ENCODE data around the gene PLCH2.

The PLCH2 gene, protein sequence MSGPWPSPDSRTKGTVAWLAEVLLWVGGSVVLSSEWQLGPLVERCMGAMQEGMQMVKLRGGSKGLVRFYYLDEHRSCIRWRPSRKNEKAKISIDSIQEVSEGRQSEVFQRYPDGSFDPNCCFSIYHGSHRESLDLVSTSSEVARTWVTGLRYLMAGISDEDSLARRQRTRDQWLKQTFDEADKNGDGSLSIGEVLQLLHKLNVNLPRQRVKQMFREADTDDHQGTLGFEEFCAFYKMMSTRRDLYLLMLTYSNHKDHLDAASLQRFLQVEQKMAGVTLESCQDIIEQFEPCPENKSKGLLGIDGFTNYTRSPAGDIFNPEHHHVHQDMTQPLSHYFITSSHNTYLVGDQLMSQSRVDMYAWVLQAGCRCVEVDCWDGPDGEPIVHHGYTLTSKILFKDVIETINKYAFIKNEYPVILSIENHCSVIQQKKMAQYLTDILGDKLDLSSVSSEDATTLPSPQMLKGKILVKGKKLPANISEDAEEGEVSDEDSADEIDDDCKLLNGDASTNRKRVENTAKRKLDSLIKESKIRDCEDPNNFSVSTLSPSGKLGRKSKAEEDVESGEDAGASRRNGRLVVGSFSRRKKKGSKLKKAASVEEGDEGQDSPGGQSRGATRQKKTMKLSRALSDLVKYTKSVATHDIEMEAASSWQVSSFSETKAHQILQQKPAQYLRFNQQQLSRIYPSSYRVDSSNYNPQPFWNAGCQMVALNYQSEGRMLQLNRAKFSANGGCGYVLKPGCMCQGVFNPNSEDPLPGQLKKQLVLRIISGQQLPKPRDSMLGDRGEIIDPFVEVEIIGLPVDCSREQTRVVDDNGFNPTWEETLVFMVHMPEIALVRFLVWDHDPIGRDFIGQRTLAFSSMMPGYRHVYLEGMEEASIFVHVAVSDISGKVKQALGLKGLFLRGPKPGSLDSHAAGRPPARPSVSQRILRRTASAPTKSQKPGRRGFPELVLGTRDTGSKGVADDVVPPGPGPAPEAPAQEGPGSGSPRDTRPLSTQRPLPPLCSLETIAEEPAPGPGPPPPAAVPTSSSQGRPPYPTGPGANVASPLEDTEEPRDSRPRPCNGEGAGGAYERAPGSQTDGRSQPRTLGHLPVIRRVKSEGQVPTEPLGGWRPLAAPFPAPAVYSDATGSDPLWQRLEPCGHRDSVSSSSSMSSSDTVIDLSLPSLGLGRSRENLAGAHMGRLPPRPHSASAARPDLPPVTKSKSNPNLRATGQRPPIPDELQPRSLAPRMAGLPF (N-terminal part only)

GRCh38 chr1:2476061-2476999 is at the start of gene PLCH2:
PLCH2 (plus strand) TSS chr1:2476289; CDS start chr1:2476589, 300 bp downstream.
- no peaks in the 10 kb centered on the region for H3K36me3 ChIP-seq (ENCODE audit: control insufficient read depth in 2 of 2, insufficient read depth in 2 of 2, low read length in 2 of 2)

DNA sequence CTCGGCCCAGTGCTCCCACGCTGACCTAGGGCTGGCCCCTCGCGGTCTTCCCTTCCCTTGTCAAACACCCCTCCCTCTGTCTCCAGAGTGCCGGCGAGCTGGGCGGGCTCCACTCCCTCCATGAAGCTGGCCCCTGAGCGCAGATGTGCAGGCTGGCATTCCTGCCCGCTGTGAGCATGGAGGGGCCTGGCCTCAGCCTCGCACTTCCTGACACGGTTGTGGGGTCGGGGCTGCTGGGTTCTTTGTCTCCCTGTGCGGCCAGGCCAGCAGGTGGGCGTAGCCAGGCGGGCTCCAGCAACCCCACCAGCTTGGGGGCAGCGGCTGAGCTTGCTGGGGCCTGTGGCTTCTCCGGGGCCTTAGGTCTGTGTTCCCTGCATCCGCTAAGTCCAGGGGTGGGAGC is 49.5 kb upstream of the PLCH2 start:
- peaks cover 0 to 3% of the 10 kb centered on the region in 2 donors for H3K9me3 ChIP-seq (ENCODE audit: control insufficient read depth in 2 of 2, low read length in 2 of 2)
- H3K27me3 ChIP-seq (ENCODE audit: control insufficient read depth in 2 of 2, insufficient read depth in 2 of 2, low read length in 2 of 2) = no peaks in the 10 kb centered on the region
- no peak overlapping the region for H3K9ac ChIP-seq (ENCODE audit: low read depth in 1 of 2, low read length in 2 of 2)
- no peaks in the 10 kb centered on the region for H3K36me3 ChIP-seq (ENCODE audit: control insufficient read depth in 2 of 2, insufficient read depth in 2 of 2, low read length in 2 of 2)
- no peak overlapping the region for H3K4me3 ChIP-seq (ENCODE audit: low read length in 2 of 2)
- no peaks in the 10 kb centered on the region for H3K4me1 ChIP-seq (ENCODE audit: control insufficient read depth in 2 of 2, insufficient read depth in 2 of 2, low read length in 2 of 2)
- H3K27ac ChIP-seq (ENCODE audit: low read depth in 2 of 2, low read length in 2 of 2) = no peak overlapping the region

More at GRCh38 chr1:2476061-2476999, at the start of gene PLCH2:
- no peak within 1 kb of the TSS for H3K4me3 ChIP-seq (ENCODE audit: low read length in 2 of 2)
- peaks cover 8 to 13% of the 10 kb centered on the region in 2 donors for H3K4me1 ChIP-seq (ENCODE audit: control insufficient read depth in 2 of 2, insufficient read depth in 2 of 2, low read length in 2 of 2)
- no peaks in the 10 kb centered on the region for H3K9me3 ChIP-seq (ENCODE audit: control insufficient read depth in 2 of 2, low read length in 2 of 2)
- no peaks in the 10 kb centered on the region for H3K27me3 ChIP-seq (ENCODE audit: control insufficient read depth in 2 of 2, insufficient read depth in 2 of 2, low read length in 2 of 2)
- no peak within 1 kb of the TSS for H3K27ac ChIP-seq (ENCODE audit: low read depth in 2 of 2, low read length in 2 of 2)
- no peak within 1 kb of the TSS for H3K9ac ChIP-seq (ENCODE audit: low read depth in 1 of 2, low read length in 2 of 2)

DNA sequence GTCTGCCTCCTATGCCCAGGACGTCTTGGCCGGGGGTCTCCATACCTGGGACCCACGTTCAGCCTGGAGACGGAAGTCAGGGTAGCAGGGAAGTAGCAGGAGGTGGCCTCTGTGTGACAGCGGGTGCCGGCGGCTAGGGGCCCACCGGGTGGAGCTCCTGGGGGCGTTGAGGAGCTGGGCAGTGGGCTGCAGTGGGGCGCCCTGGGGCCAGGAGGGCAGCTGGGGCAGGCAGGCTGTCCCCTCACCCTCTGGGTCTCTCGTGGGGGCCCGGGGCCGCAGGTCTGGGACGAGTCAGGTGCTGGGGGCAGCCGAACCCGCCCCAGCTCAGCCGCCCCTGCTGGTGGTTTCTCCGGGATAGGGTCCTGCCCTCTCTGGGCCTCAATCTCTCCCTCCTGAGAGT is 49.0 kb upstream of the PLCH2 start:
- no peak overlapping the region for H3K27ac ChIP-seq (ENCODE audit: low read depth in 2 of 2, low read length in 2 of 2)
- no peak overlapping the region for H3K9ac ChIP-seq (ENCODE audit: low read depth in 1 of 2, low read length in 2 of 2)
- H3K36me3 ChIP-seq (ENCODE audit: control insufficient read depth in 2 of 2, insufficient read depth in 2 of 2, low read length in 2 of 2) = no peaks in the 10 kb centered on the region
- H3K4me3 ChIP-seq (ENCODE audit: low read length in 2 of 2) = no peak overlapping the region
- H3K27me3 ChIP-seq (ENCODE audit: control insufficient read depth in 2 of 2, insufficient read depth in 2 of 2, low read length in 2 of 2) = no peaks in the 10 kb centered on the region
- peaks cover 0 to 3% of the 10 kb centered on the region in 2 donors for H3K9me3 ChIP-seq (ENCODE audit: control insufficient read depth in 2 of 2, low read length in 2 of 2)
- no peaks in the 10 kb centered on the region for H3K4me1 ChIP-seq (ENCODE audit: control insufficient read depth in 2 of 2, insufficient read depth in 2 of 2, low read length in 2 of 2)

DNA sequence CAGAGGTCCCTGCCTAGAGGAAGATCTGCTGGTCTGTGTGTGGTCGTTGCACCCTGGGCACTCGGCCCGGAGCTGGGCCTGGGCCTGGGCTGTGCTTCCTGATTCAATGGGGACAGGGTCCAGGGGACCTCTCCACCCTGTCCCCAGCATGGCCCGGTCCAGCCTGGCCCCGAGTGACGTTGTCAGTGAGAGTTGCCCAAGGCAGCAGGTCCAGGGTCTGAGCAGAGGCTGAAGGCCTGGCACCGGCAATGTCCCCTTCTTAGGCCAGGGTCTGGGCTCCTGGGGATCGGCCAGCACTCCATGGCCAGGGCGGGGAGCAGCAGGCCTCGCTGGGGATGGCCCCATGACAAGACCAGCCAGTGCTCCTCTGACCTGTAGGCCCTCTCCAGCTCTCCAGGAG is 48.1 kb upstream of the PLCH2 start:
- no peaks in the 10 kb centered on the region for H3K4me1 ChIP-seq (ENCODE audit: control insufficient read depth in 2 of 2, insufficient read depth in 2 of 2, low read length in 2 of 2)
- no peak overlapping the region for H3K27ac ChIP-seq (ENCODE audit: low read depth in 2 of 2, low read length in 2 of 2)
- H3K27me3 ChIP-seq (ENCODE audit: control insufficient read depth in 2 of 2, insufficient read depth in 2 of 2, low read length in 2 of 2) = no peaks in the 10 kb centered on the region
- H3K4me3 ChIP-seq (ENCODE audit: low read length in 2 of 2) = no peak overlapping the region
- H3K9ac ChIP-seq (ENCODE audit: low read depth in 1 of 2, low read length in 2 of 2) = no peak overlapping the region
- peaks cover 0 to 3% of the 10 kb centered on the region in 2 donors for H3K9me3 ChIP-seq (ENCODE audit: control insufficient read depth in 2 of 2, low read length in 2 of 2)
- H3K36me3 ChIP-seq (ENCODE audit: control insufficient read depth in 2 of 2, insufficient read depth in 2 of 2, low read length in 2 of 2) = no peaks in the 10 kb centered on the region

DNA sequence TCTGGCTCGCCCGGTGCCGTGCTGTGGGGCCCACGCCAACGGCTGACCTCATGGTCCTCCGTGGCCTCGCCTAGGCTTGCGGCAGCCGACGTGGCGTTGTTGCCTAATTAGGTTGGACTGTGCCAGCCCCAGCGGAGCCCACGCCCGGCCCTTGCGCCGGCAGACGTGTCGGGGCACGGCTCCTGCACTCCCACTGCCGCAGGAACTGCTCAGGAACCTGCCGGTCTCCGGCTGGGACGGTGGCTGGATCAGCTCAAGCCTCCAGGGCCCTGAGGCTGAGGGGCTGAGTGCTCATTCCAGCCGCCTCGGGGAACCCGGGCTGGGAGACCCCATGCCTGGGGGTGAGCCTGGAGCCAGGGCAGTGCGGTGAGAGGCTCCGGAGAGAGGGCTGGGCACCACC is 47.6 kb upstream of the PLCH2 start:
- no peaks in the 10 kb centered on the region for H3K4me1 ChIP-seq (ENCODE audit: control insufficient read depth in 2 of 2, insufficient read depth in 2 of 2, low read length in 2 of 2)
- no peak overlapping the region for H3K4me3 ChIP-seq (ENCODE audit: low read length in 2 of 2)
- H3K27me3 ChIP-seq (ENCODE audit: control insufficient read depth in 2 of 2, insufficient read depth in 2 of 2, low read length in 2 of 2) = no peaks in the 10 kb centered on the region
- H3K9me3 ChIP-seq (ENCODE audit: control insufficient read depth in 2 of 2, low read length in 2 of 2) = no peaks in the 10 kb centered on the region
- H3K9ac ChIP-seq (ENCODE audit: low read depth in 1 of 2, low read length in 2 of 2) = no peak overlapping the region
- H3K36me3 ChIP-seq (ENCODE audit: control insufficient read depth in 2 of 2, insufficient read depth in 2 of 2, low read length in 2 of 2) = no peaks in the 10 kb centered on the region
- no peak overlapping the region for H3K27ac ChIP-seq (ENCODE audit: low read depth in 2 of 2, low read length in 2 of 2)

DNA sequence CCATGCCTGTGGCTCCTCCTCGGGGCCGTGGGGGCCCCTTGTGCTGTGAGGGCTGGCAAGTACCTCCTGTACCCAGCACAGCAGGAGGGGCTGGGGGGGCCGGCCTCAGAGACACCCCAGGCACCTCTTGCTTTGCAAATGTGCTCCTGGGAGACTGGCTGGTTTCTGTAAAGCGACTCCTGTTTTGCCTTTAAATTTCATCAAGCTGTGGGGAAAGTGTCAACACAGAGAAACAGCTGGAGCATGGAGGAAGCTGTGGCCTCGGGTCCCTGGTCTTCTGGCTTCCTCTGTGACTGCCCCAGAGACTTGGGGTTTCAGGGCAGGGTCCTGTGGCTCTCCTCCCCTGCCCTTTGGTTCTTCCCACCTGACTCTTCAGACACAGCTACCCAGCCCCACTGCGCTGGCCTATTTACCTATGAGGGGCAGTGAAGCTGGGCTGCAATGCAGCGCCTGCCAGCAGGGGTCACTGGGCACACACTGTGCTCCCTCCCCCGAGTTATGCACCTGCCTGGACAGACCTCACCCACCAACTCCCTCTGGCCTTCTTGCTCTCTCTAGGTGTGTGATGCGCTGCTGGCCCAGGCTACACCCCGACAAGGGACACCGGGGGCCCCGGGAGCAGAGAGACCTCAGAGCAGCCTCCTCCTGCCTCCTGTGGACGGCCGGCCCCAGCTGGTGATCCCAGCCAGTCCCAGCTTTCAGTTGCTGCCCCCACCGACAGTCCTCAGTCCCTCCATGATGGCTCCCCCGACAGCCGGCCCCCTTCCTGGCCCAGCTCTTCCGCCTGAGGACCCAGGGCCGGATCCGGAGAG is 46.1 kb upstream of the PLCH2 start:
- no peaks in the 10 kb centered on the region for H3K4me1 ChIP-seq (ENCODE audit: control insufficient read depth in 2 of 2, insufficient read depth in 2 of 2, low read length in 2 of 2)
- H3K27me3 ChIP-seq (ENCODE audit: control insufficient read depth in 2 of 2, insufficient read depth in 2 of 2, low read length in 2 of 2) = no peaks in the 10 kb centered on the region
- no peak overlapping the region for H3K27ac ChIP-seq (ENCODE audit: low read depth in 2 of 2, low read length in 2 of 2)
- no peak overlapping the region for H3K9ac ChIP-seq (ENCODE audit: low read depth in 1 of 2, low read length in 2 of 2)
- no peaks in the 10 kb centered on the region for H3K9me3 ChIP-seq (ENCODE audit: control insufficient read depth in 2 of 2, low read length in 2 of 2)
- no peaks in the 10 kb centered on the region for H3K36me3 ChIP-seq (ENCODE audit: control insufficient read depth in 2 of 2, insufficient read depth in 2 of 2, low read length in 2 of 2)
- H3K4me3 ChIP-seq (ENCODE audit: low read length in 2 of 2) = no peak overlapping the region

GRCh38 chr1:2430592-2430973 is 45.5 kb upstream of the PLCH2 start:
- H3K4me1 ChIP-seq (ENCODE audit: control insufficient read depth in 2 of 2, insufficient read depth in 2 of 2, low read length in 2 of 2) = no peaks in the 10 kb centered on the region
- no peak overlapping the region for H3K27ac ChIP-seq (ENCODE audit: low read depth in 2 of 2, low read length in 2 of 2)
- no peak overlapping the region for H3K9ac ChIP-seq (ENCODE audit: low read depth in 1 of 2, low read length in 2 of 2)
- H3K27me3 ChIP-seq (ENCODE audit: control insufficient read depth in 2 of 2, insufficient read depth in 2 of 2, low read length in 2 of 2) = no peaks in the 10 kb centered on the region
- H3K36me3 ChIP-seq (ENCODE audit: control insufficient read depth in 2 of 2, insufficient read depth in 2 of 2, low read length in 2 of 2) = no peaks in the 10 kb centered on the region
- H3K4me3 ChIP-seq (ENCODE audit: low read length in 2 of 2) = no peak overlapping the region
- no peaks in the 10 kb centered on the region for H3K9me3 ChIP-seq (ENCODE audit: control insufficient read depth in 2 of 2, low read length in 2 of 2)

- no peak overlapping the region for H3K9ac ChIP-seq (ENCODE audit: low read depth in 1 of 2, low read length in 2 of 2)
- H3K4me1 ChIP-seq (ENCODE audit: control insufficient read depth in 2 of 2, insufficient read depth in 2 of 2, low read length in 2 of 2) = no peaks in the 10 kb centered on the region
- no peaks in the 10 kb centered on the region for H3K27me3 ChIP-seq (ENCODE audit: control insufficient read depth in 2 of 2, insufficient read depth in 2 of 2, low read length in 2 of 2)
- no peaks in the 10 kb centered on the region for H3K36me3 ChIP-seq (ENCODE audit: control insufficient read depth in 2 of 2, insufficient read depth in 2 of 2, low read length in 2 of 2)
- H3K9me3 ChIP-seq (ENCODE audit: control insufficient read depth in 2 of 2, low read length in 2 of 2) = no peaks in the 10 kb centered on the region
- H3K27ac ChIP-seq (ENCODE audit: low read depth in 2 of 2, low read length in 2 of 2) = no peak overlapping the region
- no peak overlapping the region for H3K4me3 ChIP-seq (ENCODE audit: low read length in 2 of 2)
These were observed 45.0 kb upstream of the PLCH2 start for GRCh38 chr1:2431103-2431502.

DNA sequence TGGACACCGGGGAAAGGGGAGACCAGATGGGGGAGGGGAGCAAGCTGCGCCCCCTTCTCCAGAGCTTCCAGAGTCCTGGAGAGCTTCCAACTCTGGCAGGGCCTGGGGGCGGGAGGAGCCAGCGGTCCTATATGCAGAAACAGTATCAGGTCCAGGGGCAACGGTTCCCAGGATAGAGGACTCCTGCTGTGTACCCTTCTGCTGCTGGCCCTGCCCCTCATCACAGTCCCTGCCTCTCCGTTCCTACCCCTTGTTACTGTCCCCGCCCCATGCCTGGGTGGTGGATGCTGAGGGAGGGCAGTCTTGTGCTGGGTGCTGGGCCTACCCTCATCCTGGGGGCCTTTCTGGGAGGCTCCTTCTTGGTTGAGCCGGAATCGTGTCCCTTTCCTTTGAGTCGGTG is 44.6 kb upstream of the PLCH2 start:
- H3K4me3 ChIP-seq (ENCODE audit: low read length in 2 of 2) = no peak overlapping the region
- H3K9ac ChIP-seq (ENCODE audit: low read depth in 1 of 2, low read length in 2 of 2) = no peak overlapping the region
- no peaks in the 10 kb centered on the region for H3K4me1 ChIP-seq (ENCODE audit: control insufficient read depth in 2 of 2, insufficient read depth in 2 of 2, low read length in 2 of 2)
- H3K36me3 ChIP-seq (ENCODE audit: control insufficient read depth in 2 of 2, insufficient read depth in 2 of 2, low read length in 2 of 2) = no peaks in the 10 kb centered on the region
- H3K9me3 ChIP-seq (ENCODE audit: control insufficient read depth in 2 of 2, low read length in 2 of 2) = no peaks in the 10 kb centered on the region
- no peak overlapping the region for H3K27ac ChIP-seq (ENCODE audit: low read depth in 2 of 2, low read length in 2 of 2)
- H3K27me3 ChIP-seq (ENCODE audit: control insufficient read depth in 2 of 2, insufficient read depth in 2 of 2, low read length in 2 of 2) = no peaks in the 10 kb centered on the region
